Mucosa of stomach (tissue), 1 donor: ENCODE measurements around the gene DCTN1.

Experiments used
- H3K27me3 ChIP-seq: one replicate; pipeline ENCODE4 v1.7.0; 2013; ENCODE audit warnings: mild to moderate bottlenecking, low read length; ENCODE audit not compliant: control insufficient read depth, insufficient read depth
- H3K36me3 ChIP-seq: one replicate; pipeline ENCODE4 v1.7.0; 2013; ENCODE audit warnings: low read length; ENCODE audit not compliant: control insufficient read depth, insufficient read depth
- H3K4me1 ChIP-seq: one replicate; pipeline ENCODE4 v1.7.0; 2013; ENCODE audit warnings: mild to moderate bottlenecking, low read length; ENCODE audit not compliant: control insufficient read depth, insufficient read depth
- H3K4me3 ChIP-seq: one replicate; pipeline ENCODE4 v1.7.0; 2013; ENCODE audit warnings: low read length
- H3K9ac ChIP-seq: one replicate; pipeline ENCODE4 v1.7.0; 2013; ENCODE audit warnings: mild to moderate bottlenecking, low read length, moderate library complexity
- H3K9me3 ChIP-seq: one replicate; pipeline ENCODE4 v1.7.0; 2013; ENCODE audit warnings: mild to moderate bottlenecking, low read length, moderate library complexity; ENCODE audit not compliant: control insufficient read depth
- donor health status: Pancreatic carcinoma.

Gene DCTN1

DNA sequence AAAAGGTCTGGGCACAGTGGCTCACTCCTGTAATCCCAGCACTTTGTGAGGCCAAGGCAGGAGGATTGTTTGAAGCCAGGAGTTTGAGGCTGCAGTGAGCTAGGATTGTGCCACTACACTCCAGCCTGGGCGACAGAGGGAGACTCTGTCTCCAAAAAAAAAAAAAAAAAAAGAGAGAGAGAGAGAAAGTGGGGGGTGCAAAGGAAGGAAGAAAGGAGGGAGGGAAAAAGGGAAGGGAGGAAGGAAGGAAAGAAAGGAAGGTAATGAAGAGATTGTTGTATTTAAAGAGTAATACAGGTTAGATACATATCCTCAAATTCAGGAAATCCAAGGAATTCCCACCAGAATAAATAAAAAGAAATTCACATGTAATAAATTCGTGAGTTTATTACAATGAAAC is 21.8 kb upstream of the DCTN1 start:
- Histone ChIP-seq H3K27me3 (no peaks in the 10 kb centered on the region), H3K36me3 (no peaks in the 10 kb centered on the region), H3K9ac (no peak overlapping the region), H3K9me3 (no peaks in the 10 kb centered on the region), H3K4me1 (no peaks in the 10 kb centered on the region), H3K4me3 (no peak overlapping the region)

GRCh38 chr2:74399785-74400184 is 19.7 kb upstream of the DCTN1 start:
- Histone ChIP-seq H3K4me3 (no peak overlapping the region), H3K9me3 (no peaks in the 10 kb centered on the region), H3K9ac (no peak overlapping the region), H3K27me3 (no peaks in the 10 kb centered on the region), H3K4me1 (no peaks in the 10 kb centered on the region), H3K36me3 (no peaks in the 10 kb centered on the region)

GRCh38 chr2:74396149-74396548 is 16.0 kb upstream of the DCTN1 start:
- Histone ChIP-seq H3K9me3 (no peaks in the 10 kb centered on the region), H3K4me3 (no peak overlapping the region), H3K9ac (no peak overlapping the region)

DNA sequence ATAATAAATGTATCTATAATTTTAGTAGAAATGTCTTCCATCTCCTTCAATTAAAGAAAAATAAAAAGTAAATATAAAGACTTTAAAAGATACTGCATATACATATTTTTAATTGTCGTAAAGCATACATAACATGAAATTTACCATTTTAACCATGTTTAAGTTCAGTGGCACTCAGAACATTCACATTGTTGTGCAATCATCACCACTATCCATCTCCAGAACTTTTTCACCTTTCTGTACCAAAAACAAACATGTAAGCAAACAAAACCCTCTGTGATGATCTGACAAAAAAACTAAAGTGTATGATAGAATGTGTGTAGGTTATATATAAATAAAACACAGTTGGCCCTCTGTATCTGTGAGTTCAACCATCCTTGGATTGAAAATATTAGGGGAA is 13.4 kb upstream of the DCTN1 start:
- H3K27me3 ChIP-seq, result no peaks in the 10 kb centered on the region
- H3K36me3 ChIP-seq, result no peaks in the 10 kb centered on the region
- no peak overlapping the region for H3K9ac ChIP-seq
- no peak overlapping the region for H3K4me3 ChIP-seq
- H3K9me3 ChIP-seq, result no peaks in the 10 kb centered on the region
- H3K4me1 ChIP-seq, result peaks cover 18% of the 10 kb centered on the region

More at GRCh38 chr2:74396149-74396548, 16.0 kb upstream of the DCTN1 start:
- Histone ChIP-seq H3K36me3 (no peaks in the 10 kb centered on the region), H3K27me3 (no peaks in the 10 kb centered on the region), H3K4me1 (no peaks in the 10 kb centered on the region)

GRCh38 chr2:74392449-74392743 is 12.3 kb upstream of the DCTN1 start:
- no peaks in the 10 kb centered on the region for H3K27me3 ChIP-seq
- H3K9ac ChIP-seq, result no peak overlapping the region
- no peaks in the 10 kb centered on the region for H3K9me3 ChIP-seq
- H3K4me3 ChIP-seq, result no peak overlapping the region
- H3K36me3 ChIP-seq, result no peaks in the 10 kb centered on the region
- peaks cover 18% of the 10 kb centered on the region for H3K4me1 ChIP-seq

- no peaks in the 10 kb centered on the region for H3K27me3 ChIP-seq
- H3K9ac ChIP-seq, result peak overlapping the region; percentile 91
- H3K9me3 ChIP-seq, result no peaks in the 10 kb centered on the region
- H3K4me3 ChIP-seq, result peak overlapping the region; percentile 62
- H3K36me3 ChIP-seq, result no peaks in the 10 kb centered on the region
- peaks cover 18% of the 10 kb centered on the region for H3K4me1 ChIP-seq
Measured at GRCh38 chr2:74391580-74392448, 11.7 kb upstream of the DCTN1 start.

- peak overlapping the region; percentile 62 for H3K4me3 ChIP-seq
- H3K27me3 ChIP-seq, result no peaks in the 10 kb centered on the region
Measured at GRCh38 chr2:74391209-74391579, 11.1 kb upstream of the DCTN1 start.

DNA sequence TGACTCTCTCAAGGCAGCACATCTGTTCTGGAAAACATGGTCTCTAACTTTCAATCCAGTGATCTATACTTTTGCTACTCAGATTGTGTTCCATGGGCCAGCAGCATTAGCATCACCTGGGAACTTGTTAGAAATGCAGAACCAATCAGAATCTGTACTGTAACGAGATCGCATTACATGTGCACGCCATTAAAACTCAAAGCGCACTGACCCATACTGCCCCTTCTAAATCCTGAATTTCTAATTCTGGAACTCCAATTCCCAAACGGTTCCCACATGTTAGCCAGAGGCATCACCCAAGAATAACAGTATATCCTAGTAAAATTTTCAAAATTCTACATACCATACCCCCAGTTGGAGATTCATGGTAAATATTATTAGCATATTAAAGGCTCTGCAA is 10.5 kb upstream of the DCTN1 start:
- H3K4me3 ChIP-seq, result no peak overlapping the region
- H3K9me3 ChIP-seq, result no peaks in the 10 kb centered on the region
- peaks cover 18% of the 10 kb centered on the region for H3K4me1 ChIP-seq
- no peaks in the 10 kb centered on the region for H3K36me3 ChIP-seq
- H3K27me3 ChIP-seq, result no peaks in the 10 kb centered on the region
- H3K9ac ChIP-seq, result peak overlapping the region; percentile 91

More at GRCh38 chr2:74391209-74391579, 11.1 kb upstream of the DCTN1 start:
- Histone ChIP-seq H3K9ac (peak overlapping the region; percentile 91), H3K4me1 (peaks cover 18% of the 10 kb centered on the region), H3K9me3 (no peaks in the 10 kb centered on the region), H3K36me3 (no peaks in the 10 kb centered on the region)

DNA sequence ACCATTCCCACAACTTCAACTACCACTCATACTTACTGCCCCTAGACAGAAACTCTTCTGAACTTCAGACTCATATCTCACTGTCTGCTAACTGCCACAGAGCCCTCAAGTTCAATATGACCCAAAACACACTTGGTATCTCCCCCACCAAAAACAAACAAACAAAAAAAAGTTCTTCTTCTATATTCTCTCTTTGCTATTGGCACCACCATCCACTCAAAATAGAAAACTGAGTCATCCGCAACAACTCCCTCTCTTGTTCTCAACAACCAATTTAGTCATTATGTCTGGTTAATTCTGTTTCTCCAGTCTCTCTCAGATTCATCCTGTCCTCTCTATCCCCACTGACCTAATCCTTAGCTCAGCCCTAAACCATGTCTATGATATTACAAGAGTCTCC is 7.2 kb upstream of the DCTN1 start:
- Histone ChIP-seq H3K4me1 (peaks cover 37% of the 10 kb centered on the region), H3K9ac (no peak overlapping the region)

DNA sequence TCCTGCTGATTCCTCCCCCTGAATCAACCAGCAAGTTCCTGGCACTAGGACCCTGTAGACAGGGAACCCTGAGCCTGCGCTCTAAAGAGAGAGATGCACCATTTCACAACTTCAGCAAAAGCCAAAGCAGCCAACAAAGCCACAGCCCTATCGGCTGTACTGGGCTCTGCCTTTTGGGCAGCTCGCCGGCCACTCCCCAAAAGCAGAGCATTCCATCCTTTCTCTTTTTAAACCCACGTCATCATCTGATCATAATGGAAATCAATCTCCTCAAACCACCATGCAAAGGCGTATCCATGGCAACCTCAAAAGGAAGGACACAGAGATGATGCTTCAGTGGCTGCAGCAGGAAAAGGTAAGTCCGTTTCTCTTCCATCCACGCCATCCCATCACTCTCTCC is 5.3 kb upstream of the DCTN1 start:
- Histone ChIP-seq H3K9ac (no peak overlapping the region), H3K27me3 (no peaks in the 10 kb centered on the region), H3K4me1 (peaks cover 37% of the 10 kb centered on the region), H3K36me3 (no peaks in the 10 kb centered on the region), H3K9me3 (no peaks in the 10 kb centered on the region), H3K4me3 (no peak overlapping the region)

More for the DNA sequence above, 7.2 kb upstream of the DCTN1 start:
- H3K9me3 ChIP-seq, result no peaks in the 10 kb centered on the region
- H3K4me3 ChIP-seq, result no peak overlapping the region
- no peaks in the 10 kb centered on the region for H3K36me3 ChIP-seq
- no peaks in the 10 kb centered on the region for H3K27me3 ChIP-seq

DNA sequence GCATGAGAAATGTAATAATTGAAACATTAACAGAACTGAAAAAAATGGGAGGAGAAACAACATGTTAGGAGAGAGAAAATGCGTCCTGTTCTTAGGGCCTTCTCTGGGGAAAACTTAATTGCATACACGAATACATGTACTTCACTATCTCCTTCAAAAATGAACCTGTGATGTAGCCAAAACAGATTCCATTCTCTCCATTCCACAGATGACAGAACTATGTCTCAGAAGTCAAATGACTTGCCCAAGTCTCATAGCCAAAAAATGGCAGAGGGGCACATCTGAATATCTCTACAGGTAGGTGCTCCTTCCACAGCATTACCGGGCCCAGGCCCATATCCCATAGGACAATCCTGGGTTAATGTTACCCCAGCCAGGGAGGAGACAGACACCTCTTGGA is 3.9 kb upstream of the DCTN1 start:
- Histone ChIP-seq H3K9ac (peak overlapping the region; percentile 20), H3K4me3 (no peak overlapping the region), H3K27me3 (no peaks in the 10 kb centered on the region), H3K36me3 (no peaks in the 10 kb centered on the region), H3K9me3 (no peaks in the 10 kb centered on the region), H3K4me1 (peaks cover 36% of the 10 kb centered on the region)

- peaks cover 36% of the 10 kb centered on the region for H3K4me1 ChIP-seq
Measured at GRCh38 chr2:74383254-74383653, 3.1 kb upstream of the DCTN1 start.

DNA sequence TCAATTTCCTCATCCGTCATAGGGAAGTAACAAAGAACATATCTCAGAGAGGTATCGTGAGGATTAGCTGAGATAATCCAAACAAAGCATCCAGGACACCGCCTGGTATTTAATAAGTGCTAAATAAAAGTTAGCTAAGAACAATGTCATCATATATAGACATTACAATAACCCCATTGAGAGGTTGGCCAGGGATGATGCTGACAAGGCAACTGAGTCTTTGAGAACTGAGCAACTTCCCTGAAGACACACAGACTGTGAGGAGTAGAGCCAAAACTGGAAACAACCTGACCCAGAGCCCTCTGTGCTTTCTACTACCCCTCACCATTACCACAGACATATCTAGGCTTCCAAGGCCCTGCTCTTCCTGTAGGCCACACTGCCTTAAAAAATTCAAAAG is 1.6 kb upstream of the DCTN1 start:
- Histone ChIP-seq H3K27me3 (no peaks in the 10 kb centered on the region), H3K36me3 (peaks cover 8% of the 10 kb centered on the region), H3K4me1 (peaks cover 36% of the 10 kb centered on the region), H3K9ac (no peak overlapping the region), H3K4me3 (no peak overlapping the region), H3K9me3 (no peaks in the 10 kb centered on the region)

More at GRCh38 chr2:74383254-74383653, 3.1 kb upstream of the DCTN1 start:
- no peaks in the 10 kb centered on the region for H3K9me3 ChIP-seq
- no peaks in the 10 kb centered on the region for H3K27me3 ChIP-seq
- H3K4me3 ChIP-seq, result no peak overlapping the region
- H3K36me3 ChIP-seq, result no peaks in the 10 kb centered on the region
- H3K9ac ChIP-seq, result no peak overlapping the region
